SK-N-SH (cell line): Measurements from ENCODE around the gene RPL39L. TPM values are rescaled to one million over a fixed set of nuclear protein-coding genes. Genes with fewer than 3 reads are reported as not detected.

Experiments
- CTCF ChIA-PET: fragments of 300-600, 350-600 bp; formaldehyde crosslinking; extraction: SDS; loops from one replicate; lab custom pipeline; 2021; lab: Yijun Ruan, JAX
- POLR2A ChIA-PET: fragments of 350-600 bp; sonication (Branson Sonifier 250); formaldehyde crosslinking; extraction: SDS; loops from one replicate; lab custom pipeline; 2020; ENCODE audit warnings: antibody characterized with exemption, inconsistent platforms; lab: Yijun Ruan, JAX
- DNase-seq: peaks from one replicate; pipeline ENCODE4 v3.0.0; 2012
- H2AFZ ChIP-seq: fragments of 200-600 bp; sonication (generic); 2 replicates; pipeline ENCODE4 v1.8.1; 2016; ENCODE audit warnings: antibody characterized with exemption, mild to moderate bottlenecking, low read depth
- H3F3A ChIP-seq: fragments of 200-600 bp; sonication (generic); replicated peaks from 2 replicates; pipeline ENCODE3; 2016; ENCODE audit warnings: antibody characterized with exemption, mild to moderate bottlenecking; ENCODE audit not compliant: insufficient read depth
- H3K27ac ChIP-seq, 2 experiments: fragments of 200-500 bp in 1 of 2; fragments of 200-600 bp in 1 of 2; sonication (Bioruptor generic) in 1 of 2; sonication (generic), shearing (Covaris generic) in 1 of 2; 2 replicates each; pipeline versions ENCODE4 v1.5.1 to v1.6.1; 2014 to 2016; ENCODE audit warnings: low read depth in 2 of 2, inconsistent platforms in 1 of 2, low read length in 1 of 2, mild to moderate bottlenecking in 1 of 2, mixed read lengths in 1 of 2
- H3K27me3 ChIP-seq: fragments of 200-600 bp; sonication (generic), shearing (Covaris generic); 2 replicates; pipeline ENCODE4 v1.6.1; 2016; ENCODE audit warnings: mixed run types; ENCODE audit not compliant: insufficient read depth
- H3K36me3 ChIP-seq, 2 experiments: fragments of 200-500 bp in 1 of 2; fragments of 200-600 bp in 1 of 2; sonication (Bioruptor generic) in 1 of 2; sonication (generic) in 1 of 2; replicated peaks in 1 of 2; 2 replicates each; pipeline versions ENCODE3 to v1.5.1; 2014 to 2016; ENCODE audit warnings: low read length in 1 of 2, mild to moderate bottlenecking in 1 of 2; ENCODE audit not compliant: insufficient read depth in 2 of 2, control insufficient read depth in 1 of 2
- H3K4me1 ChIP-seq, 2 experiments: fragments of 200-500 bp in 1 of 2; fragments of 200-600 bp in 1 of 2; sonication (Bioruptor generic) in 1 of 2; sonication (generic), shearing (Covaris generic) in 1 of 2; 2 replicates each; pipeline versions ENCODE4 v1.5.1 to v1.6.1; 2014 to 2016; ENCODE audit warnings: low read depth in 1 of 2, low read length in 1 of 2, mixed run types in 1 of 2; ENCODE audit not compliant: insufficient read depth in 2 of 2, control insufficient read depth in 1 of 2
- H3K4me2 ChIP-seq: fragments of 200-600 bp; sonication (generic), shearing (Covaris generic); 2 replicates; pipeline ENCODE4 v1.6.1; 2017; ENCODE audit warnings: mixed run types
- H3K4me3 ChIP-seq, 2 experiments: fragments of 200-500 bp in 1 of 2; fragments of 200-600 bp in 1 of 2; sonication (Bioruptor generic) in 1 of 2; sonication (generic), shearing (Covaris generic) in 1 of 2; 2 replicates each; pipeline versions ENCODE4 v1.5.1 to v1.8.1; 2014 to 2016; ENCODE audit warnings: low read depth in 2 of 2, inconsistent platforms in 1 of 2, low read length in 1 of 2, mild to moderate bottlenecking in 1 of 2, mixed read lengths in 1 of 2, moderate library complexity in 1 of 2
- H3K79me2 ChIP-seq: fragments of 200-600 bp; sonication (generic); 2 replicates; pipeline ENCODE4 v1.8.1; 2017; ENCODE audit warnings: mild to moderate bottlenecking; ENCODE audit not compliant: insufficient read depth
- H3K9ac ChIP-seq: fragments of 200-600 bp; sonication (generic); 2 replicates; pipeline ENCODE4 v1.6.1; 2017; ENCODE audit warnings: mixed run types
- H3K9me2 ChIP-seq: fragments of 200-600 bp; sonication (generic); 2 replicates; pipeline ENCODE4 v1.6.1; 2017; ENCODE audit warnings: mixed run types
- H3K9me3 ChIP-seq: fragments of 200-600 bp; sonication (generic); 2 replicates; pipeline ENCODE4 v1.6.1; 2017; ENCODE audit warnings: mixed run types, mild to moderate bottlenecking, moderate library complexity
- H4K20me1 ChIP-seq: fragments of 200-600 bp; sonication (generic); 2 replicates; pipeline ENCODE4 v1.6.1; 2017; ENCODE audit warnings: mild to moderate bottlenecking, mixed run types; ENCODE audit not compliant: insufficient read depth
- CHD2 ChIP-seq: fragments of 150-350 bp; IDR thresholded peaks from 2 replicates; pipeline ENCODE4 v1.6.1; 2018; ENCODE audit warnings: low read length; ENCODE audit not compliant: partially characterized antibody
- EP300 ChIP-seq, 2 experiments: IDR thresholded peaks; 2 replicates each; pipeline versions ENCODE4 v1.4.0 to v1.6.1; 2012; ENCODE audit warnings: borderline replicate concordance in 1 of 2, low read depth in 1 of 2, low read length in 1 of 2
- FOXM1 ChIP-seq: IDR thresholded peaks from 2 replicates; pipeline ENCODE4 v1.4.0; 2012; ENCODE audit warnings: low read depth, mild to moderate bottlenecking
- MEF2A ChIP-seq: IDR thresholded peaks from 2 replicates; pipeline ENCODE4 v1.4.0; 2012; ENCODE audit warnings: low read depth, borderline replicate concordance
- SMC3 ChIP-seq: IDR thresholded peaks from 2 replicates; pipeline ENCODE4 v1.6.1; 2012; ENCODE audit warnings: low read depth, low read length, improper control_type of control experiment
- WGBS: methylation state at CpG from one replicate; pipeline ENCODE4 v1.1.6; 2017; ENCODE audit warnings: low lambda C conversion rate; 5-methylcytosine and 5-hydroxymethylcytosine counted together
- polyA plus RNA-seq, 3 experiments: library from polyadenylated mRNA; depleted of rRNA; stranded (reverse); fragments of >200 nt; gene quantifications; 2 replicates each; pipeline ENCODE4 v1.2.3, GENCODE V29; 2012
- TF ChIP-seq, protein P1 (sequence below): IDR thresholded peaks from 2 replicates; pipeline ENCODE4 v1.4.0; 2012; ENCODE audit warnings: low read depth, borderline replicate concordance

Gene RPL39L
- polyA plus RNA-seq, 1 of the 3 experiments (the other 2 are of a cell fraction), result 25.3 TPM

- TF ChIP-seq, protein P1, sequence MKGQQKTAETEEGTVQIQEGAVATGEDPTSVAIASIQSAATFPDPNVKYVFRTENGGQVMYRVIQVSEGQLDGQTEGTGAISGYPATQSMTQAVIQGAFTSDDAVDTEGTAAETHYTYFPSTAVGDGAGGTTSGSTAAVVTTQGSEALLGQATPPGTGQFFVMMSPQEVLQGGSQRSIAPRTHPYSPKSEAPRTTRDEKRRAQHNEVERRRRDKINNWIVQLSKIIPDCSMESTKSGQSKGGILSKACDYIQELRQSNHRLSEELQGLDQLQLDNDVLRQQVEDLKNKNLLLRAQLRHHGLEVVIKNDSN, result no peak
- TF ChIP-seq CHD2 (no peak), FOXM1 (no peak), MEF2A (no peak), SMC3 (no peak)
Measured at GRCh38 chr3:187072511-187072910, 66.8 kb downstream of the RPL39L start (continued).

DNA sequence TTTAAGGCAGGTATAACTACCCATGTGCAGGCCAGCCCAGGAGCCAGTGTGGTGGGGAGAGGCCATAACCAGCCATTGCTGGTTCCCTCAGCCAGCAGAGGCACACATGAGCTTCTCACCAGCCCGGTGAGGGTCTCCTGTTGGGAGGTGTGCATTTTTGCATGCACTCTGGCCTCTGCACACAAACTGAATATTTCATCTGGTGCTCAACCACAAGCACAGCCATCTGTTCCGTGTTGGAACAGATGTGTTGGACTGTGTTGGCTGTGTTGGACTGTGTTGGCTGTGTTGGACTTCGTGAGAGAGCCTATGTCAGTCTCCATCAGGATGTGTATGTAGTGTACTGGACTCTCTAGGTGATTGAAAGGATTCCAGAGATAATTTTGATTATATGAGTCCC, 67.2 kb downstream of the RPL39L start:
- Histone ChIP-seq H3K36me3 (no peaks in the 10 kb centered on the region), H3K27ac (no peak overlapping the region), H2AFZ (no peak overlapping the region), H3K79me2 (no peaks in the 10 kb centered on the region), H3F3A (no peaks in the 10 kb centered on the region), H3K9me3 (no peaks in the 10 kb centered on the region), H3K4me3 (no peak overlapping the region), H3K9me2 (no peaks in the 10 kb centered on the region), H3K9ac (no peak overlapping the region), H4K20me1 (no peaks in the 10 kb centered on the region), H3K27me3 (no peaks in the 10 kb centered on the region), H3K4me2 (no peak overlapping the region), H3K4me1 (no peaks in the 10 kb centered on the region; a peak in 1 of 4 replicates)
- POLR2A ChIA-PET, result no interaction called here
- TF ChIP-seq MEF2A, result no peak
- no peak for TF ChIP-seq FOXM1
- no peak for TF ChIP-seq EP300 (IDR thresholded peaks at IDR 0.05; ENCODE audit: borderline replicate concordance in 1 of 2, low read depth in 1 of 2, low read length in 1 of 2)
- CTCF ChIA-PET, result no interaction called here
- WGBS, result 100% methylated on average over 2 of the region's 3 CpGs
- no peak for DNase-seq

Other genes with a start within 250 kb of the RPL39L start
- 3.9 and 5.1 TPM in 2 replicates for gene ST6GAL1, start 209.0 kb downstream of the RPL39L start, polyA plus RNA-seq (2012; rRNA removed)
- not detected in 2 replicates for gene RTP1, start 58.0 kb upstream of the RPL39L start, polyA plus RNA-seq (2012; rRNA removed)
- not detected in 2 replicates for gene MASP1, start 152.2 kb upstream of the RPL39L start, polyA plus RNA-seq (2012; rRNA removed)
- 0.16 TPM in 2 replicates for gene RTP4, start 228.9 kb upstream of the RPL39L start, polyA plus RNA-seq (2012; rRNA removed)